Smooth muscle cell (in vitro differentiated cells): ENCODE measurements around the gene DIP2C. TPM values are rescaled to one million over a fixed set of nuclear protein-coding genes. Genes with fewer than 3 reads are reported as not detected.

ENCODE experiments used
- DNase-seq: peaks from one replicate; lab custom pipeline; 2025; ENCODE audit not compliant: unreplicated experiment; lab: John Stamatoyannopoulos, UW
- H2AFZ ChIP-seq: fragments of 200-600 bp; sonication (generic); 2 replicates; pipeline ENCODE4 v1.6.0; 2016; ENCODE audit warnings: antibody characterized with exemption, low read depth, mild to moderate bottlenecking
- H3F3A ChIP-seq: fragments of 200-600 bp; sonication (generic); 2 replicates; pipeline ENCODE4 v1.6.0; 2017; ENCODE audit warnings: antibody characterized with exemption, low read depth
- H3K27ac ChIP-seq: fragments of 200-600 bp; sonication (generic); 2 replicates; pipeline ENCODE4 v1.5.1; 2016; ENCODE audit warnings: low read depth, mild to moderate bottlenecking
- H3K27me3 ChIP-seq: fragments of 200-600 bp; sonication (generic); 2 replicates; pipeline ENCODE4 v1.6.1; 2016; ENCODE audit warnings: low read depth, mild to moderate bottlenecking
- H3K36me3 ChIP-seq: fragments of 200-600 bp; sonication (generic); 2 replicates; pipeline ENCODE4 v1.5.1; 2016; ENCODE audit warnings: low read depth
- H3K4me1 ChIP-seq: fragments of 200-600 bp; sonication (generic); 2 replicates; pipeline ENCODE4 v1.5.1; 2016; ENCODE audit warnings: low read depth
- H3K4me2 ChIP-seq: fragments of 200-600 bp; sonication (generic); 2 replicates; pipeline ENCODE4 v1.6.0; 2016; ENCODE audit warnings: mild to moderate bottlenecking
- H3K4me3 ChIP-seq: fragments of 200-600 bp; sonication (generic); 2 replicates; pipeline ENCODE4 v1.5.1; 2016; ENCODE audit warnings: mild to moderate bottlenecking
- H3K79me2 ChIP-seq: fragments of 200-600 bp; sonication (generic); 2 replicates; pipeline ENCODE4 v1.6.0; 2016; ENCODE audit warnings: low read depth, mild to moderate bottlenecking
- H3K9ac ChIP-seq: fragments of 200-600 bp; sonication (generic); 2 replicates; pipeline ENCODE4 v1.6.0; 2016; ENCODE audit warnings: low read depth
- H3K9me3 ChIP-seq: fragments of 200-600 bp; sonication (generic); replicated peaks from 2 replicates; pipeline ENCODE4 v1.5.1; 2016; ENCODE audit warnings: low read depth
- H4K20me1 ChIP-seq: fragments of 200-600 bp; sonication (generic); 2 replicates; pipeline ENCODE4 v1.6.0; 2016; ENCODE audit warnings: low read depth
- WGBS: methylation state at CpG from one replicate; pipeline ENCODE4 v1.1.7; 2016; ENCODE audit warnings: low lambda C conversion rate; 5-methylcytosine and 5-hydroxymethylcytosine counted together
- polyA plus RNA-seq: library from polyadenylated mRNA; unstranded; fragments of >200 nt; fragmentation: Nextera tagmentation; extraction: Ambion mirVana; gene quantifications from 2 replicates; pipeline ENCODE4 v1.2.1, GENCODE V29; 2016
- total RNA-seq: library from RNA; depleted of rRNA; stranded (reverse); fragments of >200 nt; gene quantifications from 2 replicates; pipeline ENCODE4 v1.2.3, GENCODE V29; 2014
- TF ChIP-seq, protein P1 (sequence below): fragments of 200-600 bp; sonication (generic); IDR thresholded peaks from 2 replicates; pipeline ENCODE4 v1.5.1; 2017; ENCODE audit warnings: borderline replicate concordance, mild to moderate bottlenecking, antibody characterized with exemption; ENCODE audit not compliant: insufficient read depth, poor library complexity, severe bottlenecking

Gene DIP2C
- total and polyA plus RNA-seq, 2 experiments from 2014 or later = 14.9 to 15.3 TPM

DNA sequence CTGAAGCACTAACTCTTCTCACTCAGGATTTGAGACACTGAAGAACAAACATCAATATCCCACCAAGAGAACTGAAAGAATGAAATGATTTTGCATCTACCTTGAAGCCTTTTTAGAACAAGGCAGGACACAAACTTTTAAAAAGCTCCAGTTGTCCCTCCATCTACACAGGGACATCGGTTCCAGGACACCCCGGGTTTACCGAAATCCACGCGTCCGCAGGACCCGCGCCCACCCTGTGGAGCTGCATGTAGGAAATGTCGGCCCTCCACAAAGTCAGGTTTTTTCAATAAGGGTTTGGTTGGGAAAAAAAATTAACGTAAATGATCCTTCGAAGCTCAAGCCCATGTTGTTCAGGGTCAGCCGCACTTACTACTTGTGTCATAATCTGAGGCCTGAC lies 94.0 kb downstream of the DIP2C start:
- H3K36me3 ChIP-seq = no peaks in the 10 kb centered on the region
- no peak for DNase-seq
- H3K4me1 ChIP-seq = peaks cover 19% of the 10 kb centered on the region
- WGBS = 90% methylated on average over 12 of the region's 12 CpGs
- peaks cover 27% of the 10 kb centered on the region for H4K20me1 ChIP-seq
- H3F3A ChIP-seq = peaks cover 9% of the 10 kb centered on the region
- TF ChIP-seq, protein P1, sequence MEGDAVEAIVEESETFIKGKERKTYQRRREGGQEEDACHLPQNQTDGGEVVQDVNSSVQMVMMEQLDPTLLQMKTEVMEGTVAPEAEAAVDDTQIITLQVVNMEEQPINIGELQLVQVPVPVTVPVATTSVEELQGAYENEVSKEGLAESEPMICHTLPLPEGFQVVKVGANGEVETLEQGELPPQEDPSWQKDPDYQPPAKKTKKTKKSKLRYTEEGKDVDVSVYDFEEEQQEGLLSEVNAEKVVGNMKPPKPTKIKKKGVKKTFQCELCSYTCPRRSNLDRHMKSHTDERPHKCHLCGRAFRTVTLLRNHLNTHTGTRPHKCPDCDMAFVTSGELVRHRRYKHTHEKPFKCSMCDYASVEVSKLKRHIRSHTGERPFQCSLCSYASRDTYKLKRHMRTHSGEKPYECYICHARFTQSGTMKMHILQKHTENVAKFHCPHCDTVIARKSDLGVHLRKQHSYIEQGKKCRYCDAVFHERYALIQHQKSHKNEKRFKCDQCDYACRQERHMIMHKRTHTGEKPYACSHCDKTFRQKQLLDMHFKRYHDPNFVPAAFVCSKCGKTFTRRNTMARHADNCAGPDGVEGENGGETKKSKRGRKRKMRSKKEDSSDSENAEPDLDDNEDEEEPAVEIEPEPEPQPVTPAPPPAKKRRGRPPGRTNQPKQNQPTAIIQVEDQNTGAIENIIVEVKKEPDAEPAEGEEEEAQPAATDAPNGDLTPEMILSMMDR = no peak
- no peaks in the 10 kb centered on the region for H3K9me3 ChIP-seq
- H3K4me2 ChIP-seq = no peak overlapping the region
- H3K9ac ChIP-seq = peak overlapping the region; percentile 8
- no peak overlapping the region for H3K4me3 ChIP-seq
- H3K27ac ChIP-seq = peak overlapping the region; percentile 90
- no peak overlapping the region for H2AFZ ChIP-seq
- H3K79me2 ChIP-seq = peaks cover 76% of the 10 kb centered on the region
- no peaks in the 10 kb centered on the region for H3K27me3 ChIP-seq

- Histone ChIP-seq H3F3A (peaks cover 9% of the 10 kb centered on the region), H3K79me2 (peaks cover 76% of the 10 kb centered on the region)
- WGBS = 95% methylated on average over 28 of the region's 28 CpGs
These were observed 94.7 kb downstream of the DIP2C start for GRCh38 chr10:594584-595270.

DNA sequence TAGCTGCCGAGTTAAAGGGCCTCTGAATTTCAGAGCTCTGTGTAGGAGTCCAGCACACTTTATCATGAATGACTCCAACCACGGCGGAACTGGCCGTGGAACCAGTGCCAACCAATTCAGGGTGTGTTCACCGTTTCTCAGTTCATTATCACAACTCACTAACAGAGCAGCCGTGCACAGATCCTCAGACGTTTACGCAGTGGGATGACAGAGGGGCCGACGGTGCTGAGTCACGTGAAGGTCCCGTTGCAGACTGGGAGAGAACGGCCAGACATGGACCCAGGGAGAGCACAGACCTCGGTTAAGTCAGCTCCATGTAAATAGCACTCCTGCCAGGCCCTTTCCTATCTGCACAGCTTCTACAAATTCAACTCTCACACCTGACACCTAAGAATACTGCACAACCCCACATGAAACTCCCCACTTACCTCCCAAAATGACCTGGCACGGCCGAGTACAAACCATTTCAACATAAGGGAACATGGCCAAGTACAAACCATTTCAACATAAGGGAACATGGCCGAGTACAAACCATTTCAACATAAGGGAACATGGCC lies 95.5 kb downstream of the DIP2C start:
- Histone ChIP-seq H3K79me2 (peaks cover 77% of the 10 kb centered on the region), H3K4me3 (no peak overlapping the region), H3K27me3 (no peaks in the 10 kb centered on the region), H3K4me2 (peak overlapping the region; percentile 78), H3K36me3 (no peaks in the 10 kb centered on the region), H3K4me1 (peaks cover 12% of the 10 kb centered on the region), H3K9me3 (no peaks in the 10 kb centered on the region), H2AFZ (no peak overlapping the region), H3F3A (peaks cover 4% of the 10 kb centered on the region), H3K27ac (peak overlapping the region; percentile 90), H3K9ac (peak overlapping the region; percentile 77), H4K20me1 (peaks cover 42% of the 10 kb centered on the region)
- TF ChIP-seq, protein P1 = no peak
- 45% methylated on average over 17 of the region's 17 CpGs for WGBS
- DNase-seq = no peak

More at GRCh38 chr10:594584-595270, 94.7 kb downstream of the DIP2C start:
- H2AFZ ChIP-seq = no peak overlapping the region
- H3K9ac ChIP-seq = peak overlapping the region; percentile 77
- no peak overlapping the region for H3K4me3 ChIP-seq
- no peaks in the 10 kb centered on the region for H3K9me3 ChIP-seq
- H3K4me1 ChIP-seq = peaks cover 19% of the 10 kb centered on the region
- H3K27ac ChIP-seq = peak overlapping the region; percentile 90
- no peak for DNase-seq
- H4K20me1 ChIP-seq = peaks cover 34% of the 10 kb centered on the region
- no peaks in the 10 kb centered on the region for H3K27me3 ChIP-seq
- H3K4me2 ChIP-seq = no peak overlapping the region
- TF ChIP-seq, protein P1 = no peak
- H3K36me3 ChIP-seq = no peaks in the 10 kb centered on the region
